Astrocyte of the spinal cord (primary cell): Measurements from ENCODE around the gene CD180.

Source experiments
- DNase-seq: peaks from one replicate; pipeline ENCODE4 v3.0.0; 2011; ENCODE audit warnings: low read depth, low spot score
- H3K4me3 ChIP-seq: 2 replicates; pipeline ENCODE4 v1.5.1; 2011; ENCODE audit warnings: low read depth, mild to moderate bottlenecking, low read length, moderate library complexity
- CTCF ChIP-seq: IDR thresholded peaks from 2 replicates; pipeline ENCODE4 v1.5.1; 2012; ENCODE audit warnings: low read depth, mild to moderate bottlenecking, low read length, inconsistent platforms
- in situ Hi-C: cut with HindIII; loops from 2 replicates; pipeline ENCODE4 v1.10.0; 2017; ENCODE audit warnings: low sequenced_read_pairs

The CD180 gene

GRCh38 chr5:67206461-67206860 is 9.9 kb upstream of the CD180 start:
- TF ChIP-seq CTCF = no peak
- in situ Hi-C loops = no loop called here
- DNase-seq = no peak
- H3K4me3 ChIP-seq = no peak overlapping the region

- no peak for TF ChIP-seq CTCF
- in situ Hi-C loops = no loop called here
- no peak for DNase-seq
- no peak overlapping the region for H3K4me3 ChIP-seq
These were observed 9.4 kb upstream of the CD180 start for GRCh38 chr5:67205981-67206380.

GRCh38 chr5:67204821-67205220 is 8.2 kb upstream of the CD180 start:
- no peak for DNase-seq
- in situ Hi-C loops = no loop called here
- no peak for TF ChIP-seq CTCF
- no peak overlapping the region for H3K4me3 ChIP-seq

GRCh38 chr5:67203701-67204074 is 7.1 kb upstream of the CD180 start:
- TF ChIP-seq CTCF = no peak
- no peak for DNase-seq
- in situ Hi-C loops = no loop called here
- H3K4me3 ChIP-seq = no peak overlapping the region

GRCh38 chr5:67202828-67203227 is 6.2 kb upstream of the CD180 start:
- no peak for TF ChIP-seq CTCF
- in situ Hi-C loops = no loop called here
- DNase-seq = no peak

GRCh38 chr5:67201897-67202549 is 5.4 kb upstream of the CD180 start:
- in situ Hi-C loops = no loop called here
- TF ChIP-seq CTCF = no peak
- no peak for DNase-seq
- no peak overlapping the region for H3K4me3 ChIP-seq

More at GRCh38 chr5:67202828-67203227, 6.2 kb upstream of the CD180 start:
- H3K4me3 ChIP-seq = no peak overlapping the region
